HCT116 (cell line): ENCODE measurements around the gene KCNE4. TPM values are rescaled to one million over a fixed set of nuclear protein-coding genes. Genes with fewer than 3 reads are reported as not detected.

Experiments
- ATAC-seq: fragments of 200-7000 bp; cut with Tn5 transposase; 2 replicates; pipeline ENCODE4 v1.9.1; 2020; ENCODE audit warnings: mild to moderate bottlenecking, moderate library complexity
- BruUV-seq: library from RNA; stranded (reverse); fragments of 400-500 nt; replicated peaks from 2 replicates; lab custom pipeline; 2021; lab: Mats Ljungman, UMichigan
- CTCF ChIA-PET: fragments of 300-600 bp; sonication (Branson Sonifier 250); formaldehyde crosslinking; loops from one replicate; lab custom pipeline; 2021; ENCODE audit warnings: antibody characterized with exemption; lab: Charles Lee
- POLR2A ChIA-PET: fragments of 300-600, 350-600 bp; sonication (Branson Sonifier 250); formaldehyde crosslinking; loops from one replicate; lab custom pipeline; 2021; ENCODE audit warnings: antibody characterized with exemption; lab: Charles Lee
- RAD21 ChIA-PET, 2 experiments: fragments of 300-600 bp; sonication (Branson Sonifier 250); formaldehyde crosslinking; loops; one replicate each; lab custom pipeline; 2023; ENCODE audit warnings: low total read pairs in 2 of 2; ENCODE audit not compliant: uncharacterized antibody in 2 of 2, unreplicated experiment in 2 of 2, low non-redundant PET in 1 of 2; lab: Charles Lee
- DNase-seq: peaks from one replicate; pipeline ENCODE4 v3.0.0-alpha.2; 2010; ENCODE audit warnings: low read depth, low spot score
- H2AFZ ChIP-seq: fragments of 200-600 bp; shearing (Covaris generic), sonication (generic); 2 replicates; pipeline ENCODE4 v1.6.1; 2017; ENCODE audit warnings: low read depth, mixed run types, mixed read lengths, antibody characterized with exemption, low read length; ENCODE audit not compliant: poor library complexity, severe bottlenecking
- H3K27ac ChIP-seq: 2 replicates; pipeline ENCODE4 v1.5.1; 2012; ENCODE audit warnings: low read depth, low read length
- H3K27me3 ChIP-seq: fragments of 200-600 bp; sonication (generic); 2 replicates; pipeline ENCODE4 v1.6.1; 2016; ENCODE audit warnings: mixed run types, low read length, mixed read lengths; ENCODE audit not compliant: insufficient read depth
- H3K36me3 ChIP-seq, 2 experiments: fragments of 200-500 bp in 1 of 2; fragments of 200-600 bp in 1 of 2; sonication (Bioruptor generic) in 1 of 2; sonication (generic) in 1 of 2; 2 replicates each; pipeline versions ENCODE4 v1.5.1 to v1.6.1; 2014 to 2016; ENCODE audit warnings: low read length in 2 of 2, inconsistent platforms in 1 of 2, mixed read lengths in 1 of 2, mixed run types in 1 of 2; ENCODE audit not compliant: insufficient read depth in 2 of 2, control insufficient read depth in 1 of 2
- H3K4me1 ChIP-seq, 2 experiments: fragments of 200-600 bp in 1 of 2; sonication (generic) in 1 of 2; 2 replicates each; pipeline versions ENCODE4 v1.5.1 to v1.6.1; 2012 to 2017; ENCODE audit warnings: low read length in 2 of 2, inconsistent platforms in 1 of 2, mild to moderate bottlenecking in 1 of 2, mixed read lengths in 1 of 2, mixed run types in 1 of 2, moderate library complexity in 1 of 2; ENCODE audit not compliant: insufficient read depth in 2 of 2, control insufficient read depth in 1 of 2
- H3K4me2 ChIP-seq: fragments of 200-600 bp; sonication (generic); 2 replicates; pipeline ENCODE4 v1.6.1; 2017; ENCODE audit warnings: mixed run types, low read length, mixed read lengths
- H3K4me3 ChIP-seq, 2 experiments: fragments of 200-600 bp in 1 of 2; sonication (generic) in 1 of 2; replicated peaks in 1 of 2; 2 replicates each; pipeline ENCODE4 v1.5.1; 2011 to 2016; ENCODE audit warnings: low read length in 2 of 2, control low read depth in 1 of 2, low read depth in 1 of 2, mild to moderate bottlenecking in 1 of 2, mixed read lengths in 1 of 2, mixed run types in 1 of 2
- H3K79me2 ChIP-seq: fragments of 200-600 bp; sonication (generic); 2 replicates; pipeline ENCODE4 v1.6.1; 2017; ENCODE audit warnings: mild to moderate bottlenecking, mixed run types, low read length, moderate library complexity, mixed read lengths; ENCODE audit not compliant: insufficient read depth
- H3K9ac ChIP-seq: fragments of 200-600 bp; sonication (generic); 2 replicates; pipeline ENCODE4 v1.6.1; 2016; ENCODE audit warnings: low read length, mixed read lengths
- H3K9me2 ChIP-seq: fragments of 200-600 bp; sonication (generic), shearing (Covaris generic); 2 replicates; pipeline ENCODE4 v1.6.1; 2017; ENCODE audit warnings: mixed run types, mild to moderate bottlenecking, moderate library complexity; ENCODE audit not compliant: insufficient read depth
- H3K9me3 ChIP-seq, 2 experiments: fragments of 200-500 bp in 1 of 2; fragments of 200-600 bp in 1 of 2; sonication (Bioruptor generic) in 1 of 2; sonication (generic) in 1 of 2; 2 replicates each; pipeline ENCODE4 v1.6.1; 2014 to 2017; ENCODE audit warnings: low read length in 2 of 2, mixed read lengths in 2 of 2, inconsistent platforms in 1 of 2, low read depth in 1 of 2, mild to moderate bottlenecking in 1 of 2, mixed run types in 1 of 2, moderate library complexity in 1 of 2; ENCODE audit not compliant: control insufficient read depth in 1 of 2, insufficient read depth in 1 of 2
- H4K20me1 ChIP-seq: fragments of 200-600 bp; sonication (generic), shearing (Covaris generic); 2 replicates; pipeline ENCODE4 v1.6.1; 2017; ENCODE audit warnings: mixed run types, mild to moderate bottlenecking, moderate library complexity; ENCODE audit not compliant: insufficient read depth
- CBX3 ChIP-seq: IDR thresholded peaks from 2 replicates; pipeline ENCODE4 v1.6.1; 2012; ENCODE audit warnings: low read depth
- CEBPB ChIP-seq: IDR thresholded peaks from 2 replicates; pipeline ENCODE4 v1.6.1; 2012; ENCODE audit warnings: low read depth
- FOSL1 ChIP-seq: IDR thresholded peaks from 2 replicates; pipeline ENCODE4 v1.6.1; 2012; ENCODE audit warnings: low read depth
- JUND ChIP-seq: IDR thresholded peaks from 2 replicates; pipeline ENCODE4 v1.6.1; 2012
- POLR2AphosphoS5 ChIP-seq: IDR thresholded peaks from 2 replicates; pipeline ENCODE4 v1.6.1; 2011; ENCODE audit warnings: mild to moderate bottlenecking, low read depth, low read length, moderate library complexity
- SIN3A ChIP-seq: IDR thresholded peaks from 2 replicates; pipeline ENCODE4 v1.6.1; 2012; ENCODE audit warnings: low read depth
- SRF ChIP-seq: IDR thresholded peaks from 2 replicates; pipeline ENCODE4 v1.6.1; 2012; ENCODE audit warnings: low read depth
- TCF7L2 ChIP-seq: IDR thresholded peaks from 2 replicates; pipeline ENCODE4 v1.7.0; 2011; ENCODE audit warnings: borderline replicate concordance, inconsistent platforms; ENCODE audit not compliant: insufficient read depth, insufficient read length; ENCODE audit errors: extremely low read depth
- YY1 ChIP-seq: IDR thresholded peaks from 2 replicates; pipeline ENCODE4 v1.6.1; 2011; ENCODE audit warnings: low read length, low read depth, moderate library complexity, mild to moderate bottlenecking; ENCODE audit not compliant: insufficient replicate concordance; ENCODE audit errors: extremely low read depth
- ZNF274 ChIP-seq: fragments of 200-500 bp; sonication (Bioruptor generic); IDR thresholded peaks from 2 replicates; pipeline ENCODE4 v1.6.1; 2014; ENCODE audit warnings: mild to moderate bottlenecking, low read depth, low read length, inconsistent platforms
- intact Hi-C: fragments of 100-400 bp; cut with micrococcal nuclease; formaldehyde crosslinking; loops from 2 replicates; pipeline ENCODE4 v1.10.0; 2022
- total RNA-seq: library from RNA; stranded (reverse); gene quantifications from one replicate; pipeline ENCODE4 v1.2.1, GENCODE V29; 2021; ENCODE audit not compliant: unreplicated experiment
- TF ChIP-seq, protein P1 (sequence below): IDR thresholded peaks from 2 replicates; pipeline ENCODE4 v1.6.1; 2012
- TF ChIP-seq, protein P2 (sequence below): IDR thresholded peaks from 2 replicates; pipeline ENCODE4 v1.6.1; 2012; ENCODE audit warnings: low read depth
- TF ChIP-seq, protein P3 (sequence below): IDR thresholded peaks from 2 replicates; pipeline ENCODE4 v1.6.1; 2012
- TF ChIP-seq, protein P4 (sequence below): IDR thresholded peaks from 2 replicates; pipeline ENCODE4 v1.6.1; 2011; ENCODE audit warnings: mild to moderate bottlenecking, low read length, moderate library complexity; ENCODE audit not compliant: insufficient replicate concordance; ENCODE audit errors: extremely low read depth

The KCNE4 gene
- total RNA-seq, 1 experiment from 2014 or later, result not detected

DNA sequence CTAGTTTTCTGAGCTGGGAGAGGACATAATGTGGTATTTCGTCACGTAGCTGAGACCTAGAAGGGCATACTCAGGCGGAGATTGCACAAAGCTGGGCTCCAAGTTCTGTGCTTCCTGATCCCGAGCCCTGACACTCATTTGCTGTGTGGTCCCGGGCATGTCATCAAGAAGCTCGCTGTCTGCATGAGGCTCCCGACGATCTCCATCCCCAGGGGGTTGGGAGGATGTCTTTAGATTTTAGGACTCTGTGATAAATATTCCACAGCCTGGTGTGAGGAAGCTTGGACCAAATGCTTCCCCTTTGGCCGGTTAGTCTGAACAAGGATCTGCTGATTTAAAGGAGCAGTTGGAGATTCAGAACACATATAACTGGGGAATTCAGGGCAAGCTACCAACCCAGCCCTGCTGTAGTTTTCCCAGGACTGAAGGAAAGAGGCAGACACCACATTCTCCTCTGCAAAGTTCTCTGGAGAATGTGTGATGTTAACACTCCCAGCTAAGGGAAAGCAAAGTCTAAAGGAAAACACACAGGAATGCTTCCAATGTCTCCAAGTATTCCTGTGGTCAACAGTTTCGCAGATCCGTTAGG, 2.3 kb downstream of the KCNE4 start:
- Histone ChIP-seq H3K4me3 (no peak overlapping the region), H3K27ac (no peak overlapping the region), H3K9me3 (no peaks in the 10 kb centered on the region), H3K9ac (no peak overlapping the region), H3K27me3 (no peaks in the 10 kb centered on the region), H3K4me1 (peaks cover 0 to 4% of the 10 kb centered on the region in 2 experiments; a peak in 1 of 4 replicates), H3K4me2 (no peak overlapping the region), H3K79me2 (no peaks in the 10 kb centered on the region), H4K20me1 (no peaks in the 10 kb centered on the region), H2AFZ (no peak overlapping the region), H3K9me2 (no peaks in the 10 kb centered on the region), H3K36me3 (no peaks in the 10 kb centered on the region)
- TF ChIP-seq FOSL1 (no peak), YY1 (no peak), POLR2AphosphoS5 (no peak), ZNF274 (no peak), JUND (no peak), CEBPB (no peak), SIN3A (no peak), CBX3 (no peak)
- TF ChIP-seq, protein P1, sequence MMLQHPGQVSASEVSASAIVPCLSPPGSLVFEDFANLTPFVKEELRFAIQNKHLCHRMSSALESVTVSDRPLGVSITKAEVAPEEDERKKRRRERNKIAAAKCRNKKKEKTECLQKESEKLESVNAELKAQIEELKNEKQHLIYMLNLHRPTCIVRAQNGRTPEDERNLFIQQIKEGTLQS, result no peak
- intact Hi-C loops, result no loop called here
- ChIA-PET POLR2A (no interaction called here), RAD21 (no interaction called here), CTCF (no interaction called here)
- no TSS peak for BruUV-seq
- ATAC-seq, result no peak
- no peak for DNase-seq

DNA sequence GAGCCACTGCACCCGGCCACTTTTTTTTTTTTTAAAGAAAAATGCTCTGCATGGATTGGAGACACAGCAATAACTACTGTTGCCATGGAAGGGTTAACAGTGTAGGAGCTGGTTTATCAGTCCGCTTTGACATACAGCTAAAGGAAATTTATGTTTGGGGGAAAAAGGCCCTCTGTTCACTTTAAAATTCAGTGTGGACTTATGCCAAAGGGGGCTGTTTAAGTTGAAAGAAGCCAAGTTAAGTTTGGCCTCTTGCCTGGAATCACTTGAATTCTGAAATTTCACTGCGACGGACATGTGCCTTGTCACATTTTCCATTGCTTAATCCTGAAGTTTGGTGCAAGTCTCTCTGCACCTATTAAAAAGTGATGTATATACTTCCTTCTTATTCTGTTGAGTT, 3.1 kb downstream of the KCNE4 start:
- H3K9me3 ChIP-seq, result no peaks in the 10 kb centered on the region
- H4K20me1 ChIP-seq, result no peaks in the 10 kb centered on the region
- peaks cover 0 to 7% of the 10 kb centered on the region in 2 experiments; a peak in 1 of 4 replicates for H3K4me1 ChIP-seq
- no peak for ATAC-seq
- H3K27me3 ChIP-seq, result no peaks in the 10 kb centered on the region
- ChIA-PET RAD21 (no interaction called here), CTCF (no interaction called here), POLR2A (no interaction called here)
- H2AFZ ChIP-seq, result no peak overlapping the region
- no peaks in the 10 kb centered on the region for H3K36me3 ChIP-seq
- no peak for DNase-seq
- H3K27ac ChIP-seq, result no peak overlapping the region
- no peak overlapping the region for H3K9ac ChIP-seq
- BruUV-seq, result no TSS peak
- no peak overlapping the region for H3K4me2 ChIP-seq
- H3K9me2 ChIP-seq, result no peaks in the 10 kb centered on the region
- no peak overlapping the region for H3K4me3 ChIP-seq
- no peaks in the 10 kb centered on the region for H3K79me2 ChIP-seq
- intact Hi-C loops, result no loop called here
- TF ChIP-seq, protein P2, sequence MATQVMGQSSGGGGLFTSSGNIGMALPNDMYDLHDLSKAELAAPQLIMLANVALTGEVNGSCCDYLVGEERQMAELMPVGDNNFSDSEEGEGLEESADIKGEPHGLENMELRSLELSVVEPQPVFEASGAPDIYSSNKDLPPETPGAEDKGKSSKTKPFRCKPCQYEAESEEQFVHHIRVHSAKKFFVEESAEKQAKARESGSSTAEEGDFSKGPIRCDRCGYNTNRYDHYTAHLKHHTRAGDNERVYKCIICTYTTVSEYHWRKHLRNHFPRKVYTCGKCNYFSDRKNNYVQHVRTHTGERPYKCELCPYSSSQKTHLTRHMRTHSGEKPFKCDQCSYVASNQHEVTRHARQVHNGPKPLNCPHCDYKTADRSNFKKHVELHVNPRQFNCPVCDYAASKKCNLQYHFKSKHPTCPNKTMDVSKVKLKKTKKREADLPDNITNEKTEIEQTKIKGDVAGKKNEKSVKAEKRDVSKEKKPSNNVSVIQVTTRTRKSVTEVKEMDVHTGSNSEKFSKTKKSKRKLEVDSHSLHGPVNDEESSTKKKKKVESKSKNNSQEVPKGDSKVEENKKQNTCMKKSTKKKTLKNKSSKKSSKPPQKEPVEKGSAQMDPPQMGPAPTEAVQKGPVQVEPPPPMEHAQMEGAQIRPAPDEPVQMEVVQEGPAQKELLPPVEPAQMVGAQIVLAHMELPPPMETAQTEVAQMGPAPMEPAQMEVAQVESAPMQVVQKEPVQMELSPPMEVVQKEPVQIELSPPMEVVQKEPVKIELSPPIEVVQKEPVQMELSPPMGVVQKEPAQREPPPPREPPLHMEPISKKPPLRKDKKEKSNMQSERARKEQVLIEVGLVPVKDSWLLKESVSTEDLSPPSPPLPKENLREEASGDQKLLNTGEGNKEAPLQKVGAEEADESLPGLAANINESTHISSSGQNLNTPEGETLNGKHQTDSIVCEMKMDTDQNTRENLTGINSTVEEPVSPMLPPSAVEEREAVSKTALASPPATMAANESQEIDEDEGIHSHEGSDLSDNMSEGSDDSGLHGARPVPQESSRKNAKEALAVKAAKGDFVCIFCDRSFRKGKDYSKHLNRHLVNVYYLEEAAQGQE, result no peak
- TF ChIP-seq TCF7L2, result no peak
- TF ChIP-seq SRF, result no peak
- no peak for TF ChIP-seq YY1
- TF ChIP-seq, protein P3, sequence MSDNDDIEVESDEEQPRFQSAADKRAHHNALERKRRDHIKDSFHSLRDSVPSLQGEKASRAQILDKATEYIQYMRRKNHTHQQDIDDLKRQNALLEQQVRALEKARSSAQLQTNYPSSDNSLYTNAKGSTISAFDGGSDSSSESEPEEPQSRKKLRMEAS, result no peak
- TF ChIP-seq, protein P4, sequence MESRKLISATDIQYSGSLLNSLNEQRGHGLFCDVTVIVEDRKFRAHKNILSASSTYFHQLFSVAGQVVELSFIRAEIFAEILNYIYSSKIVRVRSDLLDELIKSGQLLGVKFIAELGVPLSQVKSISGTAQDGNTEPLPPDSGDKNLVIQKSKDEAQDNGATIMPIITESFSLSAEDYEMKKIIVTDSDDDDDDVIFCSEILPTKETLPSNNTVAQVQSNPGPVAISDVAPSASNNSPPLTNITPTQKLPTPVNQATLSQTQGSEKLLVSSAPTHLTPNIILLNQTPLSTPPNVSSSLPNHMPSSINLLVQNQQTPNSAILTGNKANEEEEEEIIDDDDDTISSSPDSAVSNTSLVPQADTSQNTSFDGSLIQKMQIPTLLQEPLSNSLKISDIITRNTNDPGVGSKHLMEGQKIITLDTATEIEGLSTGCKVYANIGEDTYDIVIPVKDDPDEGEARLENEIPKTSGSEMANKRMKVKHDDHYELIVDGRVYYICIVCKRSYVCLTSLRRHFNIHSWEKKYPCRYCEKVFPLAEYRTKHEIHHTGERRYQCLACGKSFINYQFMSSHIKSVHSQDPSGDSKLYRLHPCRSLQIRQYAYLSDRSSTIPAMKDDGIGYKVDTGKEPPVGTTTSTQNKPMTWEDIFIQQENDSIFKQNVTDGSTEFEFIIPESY, result no peak
- TF ChIP-seq, protein P1, result no peak
